ENCODE results near the gene DTX3L.

Gene DTX3L

DNA sequence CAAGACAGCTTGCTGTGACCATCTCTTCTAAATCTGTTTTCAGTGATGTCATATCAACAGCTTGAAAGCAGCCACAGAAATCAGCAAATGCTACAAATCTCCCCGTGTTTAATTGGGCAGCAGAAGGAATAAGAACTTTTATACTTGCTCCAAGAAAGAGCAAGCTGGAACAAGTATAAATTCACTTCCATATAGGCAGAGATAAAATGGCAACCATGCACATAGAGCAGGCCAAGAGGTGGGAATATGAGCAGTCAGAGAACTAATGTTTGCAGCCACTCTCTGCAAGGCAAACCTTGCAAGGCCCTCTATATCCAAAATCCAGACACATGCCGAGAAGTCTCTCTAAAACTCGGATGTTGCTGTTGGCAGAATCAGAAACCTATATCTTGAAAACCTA lies 16.1 kb upstream of the DTX3L start:
- no peak overlapping the region for H3K27ac ChIP-seq
- TF ChIP-seq ZFX (IDR thresholded peaks at IDR 0.05) (no peak), CTCF (conservative IDR thresholded peaks at IDR 0.05) (no peak)

GRCh38 chr3:122548619-122549018 lies 15.5 kb upstream of the DTX3L start:
- TF ChIP-seq CTCF (conservative IDR thresholded peaks at IDR 0.05) (no peak), ZFX (IDR thresholded peaks at IDR 0.05) (no peak)
- no peak overlapping the region for H3K27ac ChIP-seq

GRCh38 chr3:122553171-122553570 lies 11.0 kb upstream of the DTX3L start:
- no peak for TF ChIP-seq CTCF (conservative IDR thresholded peaks at IDR 0.05)
- no peak for TF ChIP-seq ZFX (IDR thresholded peaks at IDR 0.05)
- no peak overlapping the region for H3K27ac ChIP-seq

GRCh38 chr3:122555275-122556071 lies 8.7 kb upstream of the DTX3L start:
- H3K27ac ChIP-seq, result no peak overlapping the region
- no peak for TF ChIP-seq ZFX (IDR thresholded peaks at IDR 0.05)
- TF ChIP-seq CTCF (conservative IDR thresholded peaks at IDR 0.05), result no peak

DNA sequence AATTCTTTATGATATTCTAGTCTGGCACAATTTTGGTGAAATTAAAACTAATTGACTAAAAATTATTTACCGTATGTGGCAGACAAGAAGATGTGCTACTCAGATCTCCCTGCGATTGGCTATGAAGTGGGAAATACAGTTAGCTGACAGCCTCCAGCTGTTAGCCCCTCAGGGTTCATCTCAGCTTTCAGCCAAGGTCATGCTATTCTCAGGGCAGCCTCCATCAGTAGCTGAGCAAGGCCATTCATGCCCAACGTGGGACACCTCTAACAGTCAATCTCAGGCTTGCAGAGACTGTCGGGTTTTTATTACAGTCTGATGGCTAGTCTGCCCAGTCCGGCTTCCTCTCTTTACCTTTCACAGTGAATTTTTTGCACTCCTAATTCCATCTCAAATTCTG lies 6.8 kb upstream of the DTX3L start:
- H3K27ac ChIP-seq, result no peak overlapping the region
- TF ChIP-seq ZFX (IDR thresholded peaks at IDR 0.05) (no peak), CTCF (conservative IDR thresholded peaks at IDR 0.05) (no peak)

GRCh38 chr3:122558605-122559004 lies 5.5 kb upstream of the DTX3L start:
- H3K27ac ChIP-seq, result no peak overlapping the region
- TF ChIP-seq ZFX (IDR thresholded peaks at IDR 0.05), result no peak
- TF ChIP-seq CTCF (conservative IDR thresholded peaks at IDR 0.05), result no peak

- TF ChIP-seq ZFX (IDR thresholded peaks at IDR 0.05) (no peak), CTCF (conservative IDR thresholded peaks at IDR 0.05) (no peak)
- H3K27ac ChIP-seq, result no peak overlapping the region
These were observed 4.2 kb upstream of the DTX3L start for GRCh38 chr3:122559906-122560305.

Data from C4-2B (cell line).